Esophagus squamous epithelium (tissue), 5 donors: ENCODE data around the gene PIP4P1. TPM values are rescaled to one million over a fixed set of nuclear protein-coding genes. Genes with fewer than 3 reads are reported as not detected.

Experiments used
- DNase-seq: peaks from one replicate; lab custom pipeline; 2025; lab: John Stamatoyannopoulos, UW
- H3K27ac ChIP-seq, 4 donors: fragments of 200-600 bp; sonication (generic); one replicate each; pipeline ENCODE4 v1.5.1; 2016 to 2019; ENCODE audit warnings: mild to moderate bottlenecking in 1 of 4
- H3K27me3 ChIP-seq, 4 donors: fragments of 200-600 bp; sonication (generic); 1 replicate in 3 of 4; 2 replicates in 1 of 4; pipeline versions ENCODE4 v1.5.1 to v1.6.0; 2017 to 2021; ENCODE audit warnings: antibody characterized with exemption in 1 of 4
- H3K36me3 ChIP-seq, 3 donors: fragments of 200-600 bp; sonication (generic); one replicate each; pipeline ENCODE4 v1.5.1; 2016 to 2019
- H3K4me1 ChIP-seq, 3 donors: fragments of 200-600 bp; sonication (generic); one replicate each; pipeline ENCODE4 v1.5.1; 2017 to 2019
- H3K4me3 ChIP-seq, 4 donors: fragments of 200-600 bp; sonication (generic); 1 replicate in 3 of 4; 2 replicates in 1 of 4; pipeline ENCODE4 v1.5.1; 2016 to 2019; ENCODE audit warnings: mild to moderate bottlenecking in 2 of 4, moderate library complexity in 1 of 4
- H3K9me3 ChIP-seq, 3 donors: fragments of 200-600 bp; sonication (generic); one replicate each; pipeline ENCODE4 v1.5.1; 2016 to 2019
- CTCF ChIP-seq, 6 experiments: fragments of 450-650 bp in 4 of 6; fragments of 200-600 bp in 2 of 6; sonication (generic) in 2 of 6; IDR thresholded peaks; one replicate each; pipeline ENCODE4 v1.5.1; 2016 to 2019; ENCODE audit warnings: antibody characterized with exemption in 6 of 6, mild to moderate bottlenecking in 4 of 6, moderate library complexity in 4 of 6
- POLR2A ChIP-seq, 4 donors: fragments of 450-650 bp; IDR thresholded peaks; one replicate each; pipeline ENCODE4 v1.6.1; 2017; ENCODE audit warnings: antibody characterized with exemption in 4 of 4, mild to moderate bottlenecking in 4 of 4, moderate library complexity in 3 of 4
- WGBS, 2 donors: methylation state at CpG; one replicate each; pipeline ENCODE4 v1.1.5; 2018; 5-methylcytosine and 5-hydroxymethylcytosine counted together
- intact Hi-C: fragments of 100-400 bp; cut with DNase I; formaldehyde crosslinking; loops from one replicate; pipeline ENCODE4 v1.15.0; 2022
- total RNA-seq, 4 donors: library from RNA; depleted of rRNA; stranded (reverse); fragments of >200 nt; gene quantifications; one replicate each; pipeline ENCODE4 v1.1.0, GENCODE V29; 2016
- donor health status: DM: yes; HTN: yes; CAD: no.

The PIP4P1 gene
- total RNA-seq, 4 donors from 2014 or later = 15.8 to 25.7 (median 19.1) TPM

- peak within 1 kb of the TSS; percentile 82 to 91 (median 87) for H3K4me3 ChIP-seq
- peaks cover 0 to 35% (median 17%) of the 10 kb centered on the region in 3 donors for H3K4me1 ChIP-seq
- TF ChIP-seq CTCF (IDR thresholded peaks at IDR 0.05) = no peak
- TF ChIP-seq POLR2A (IDR thresholded peaks at IDR 0.05) = peak; percentile 15 to 98 (median 96)
- peaks cover 0 to 24% (median 10%) of the 10 kb centered on the region in 3 donors for H3K36me3 ChIP-seq
- peak within 1 kb of the TSS; percentile 93 to 98 (median 94) for H3K27ac ChIP-seq
- no peaks in the 10 kb centered on the region for H3K27me3 ChIP-seq
- H3K9me3 ChIP-seq = no peaks in the 10 kb centered on the region
- peak; percentile 31 for DNase-seq
- WGBS, 2 donors = 0 to 1% methylated on average over 13 to 14 of the region's 40 CpGs
- intact Hi-C loops = no loop called here
These were observed 8.1 kb upstream of the PIP4P1 start, which contains the start of gene PNP for GRCh38 chr14:20469242-20469889. Gene PNP, plus strand, starts transcription at chr14:20469406. Its CDS starts 119 bp downstream, at chr14:20469525.

- Histone ChIP-seq H3K4me1 (peaks cover 0 to 35% (median 17%) of the 10 kb centered on the region in 3 donors), H3K27ac (peak overlapping the region; percentile 93 to 98 (median 94)), H3K4me3 (peak overlapping the region; percentile 82 to 91 (median 87)), H3K27me3 (no peaks in the 10 kb centered on the region), H3K36me3 (peaks cover 0 to 18% (median 9%) of the 10 kb centered on the region in 3 donors), H3K9me3 (no peaks in the 10 kb centered on the region)
- WGBS, 2 donors = 27 to 47% methylated on average over 8 to 16 of the region's 16 CpGs
- no peak for TF ChIP-seq CTCF (IDR thresholded peaks at IDR 0.05)
- no peak for TF ChIP-seq POLR2A (IDR thresholded peaks at IDR 0.05)
- intact Hi-C loops = no loop called here
- no peak for DNase-seq
These were observed 7.6 kb upstream of the PIP4P1 start for GRCh38 chr14:20468764-20469241.

- peak overlapping the region; percentile 72 to 100 (median 99) for H3K4me3 ChIP-seq
- peaks cover 17 to 59% (median 24%) of the 10 kb centered on the region in 3 donors for H3K4me1 ChIP-seq
- H3K27ac ChIP-seq = peak overlapping the region; percentile 97 to 100 (median 100)
- peaks cover 19 to 37% (median 29%) of the 10 kb centered on the region in 3 donors for H3K36me3 ChIP-seq
- H3K9me3 ChIP-seq = no peaks in the 10 kb centered on the region
- WGBS, 2 donors = 7 to 16% methylated on average over 7 to 8 of the region's 32 CpGs
- DNase-seq = no peak
- TF ChIP-seq CTCF (IDR thresholded peaks at IDR 0.05) (no peak), POLR2A (IDR thresholded peaks at IDR 0.05) (no peak)
- no peaks in the 10 kb centered on the region for H3K27me3 ChIP-seq
- intact Hi-C loops = no loop called here
These were observed 593 bp downstream of the PIP4P1 start for GRCh38 chr14:20460458-20461224.

GRCh38 chr14:20458031-20458789, 3.0 kb downstream of the PIP4P1 start:
- Histone ChIP-seq H3K4me3 (no peak overlapping the region), H3K27ac (peak overlapping the region in 1 of 4 donors; percentile 1), H3K27me3 (no peaks in the 10 kb centered on the region), H3K4me1 (peaks cover 25 to 72% (median 33%) of the 10 kb centered on the region in 3 donors), H3K9me3 (no peaks in the 10 kb centered on the region), H3K36me3 (peaks cover 19 to 37% (median 29%) of the 10 kb centered on the region in 3 donors)
- TF ChIP-seq CTCF (IDR thresholded peaks at IDR 0.05) (no peak), POLR2A (IDR thresholded peaks at IDR 0.05) (no peak)
- WGBS, 2 donors = 67 to 71% methylated on average over 5 of the region's 8 CpGs
- DNase-seq = no peak
- intact Hi-C loops = loop anchor here (5.0 kb wide), 1 partner anchor 111 kb away; no protein-coding TSS in a partner anchor
